Gastroesophageal sphincter (tissue), 3 donors: ENCODE measurements around the gene ZNF30.

Source experiments
- CTCF ChIP-seq, 4 experiments: fragments of 200-600 bp in 2 of 4; fragments of 450-650 bp in 2 of 4; sonication (generic) in 1 of 4; IDR thresholded peaks; one replicate each; pipeline ENCODE4 v1.5.1; 2017 to 2019; ENCODE audit warnings: antibody characterized with exemption in 4 of 4, mild to moderate bottlenecking in 2 of 4, moderate library complexity in 2 of 4
- EP300 ChIP-seq: sonication (generic); formaldehyde crosslinking; IDR thresholded peaks from one replicate; pipeline ENCODE4 v1.6.1; 2017; ENCODE audit warnings: antibody characterized with exemption, mild to moderate bottlenecking
- POLR2A ChIP-seq, 2 donors: fragments of 450-650 bp; IDR thresholded peaks; one replicate each; pipeline ENCODE4 v1.6.1; 2017; ENCODE audit warnings: antibody characterized with exemption in 2 of 2, mild to moderate bottlenecking in 2 of 2, moderate library complexity in 1 of 2
- POLR2AphosphoS5 ChIP-seq: sonication (generic); formaldehyde crosslinking; IDR thresholded peaks from one replicate; pipeline ENCODE4 v1.6.1; 2017; ENCODE audit warnings: antibody characterized with exemption

GRCh38 chr19:34938886-34939285 is 12.2 kb downstream of the ZNF30 start:
- TF ChIP-seq EP300: no peak
- no peak for TF ChIP-seq CTCF (IDR thresholded peaks at IDR 0.05)
- TF ChIP-seq POLR2A (IDR thresholded peaks at IDR 0.05): no peak
- no peak for TF ChIP-seq POLR2AphosphoS5
